Fibroblast of lung (primary cell): ENCODE data around the gene PDZRN4. TPM values are rescaled to one million over a fixed set of nuclear protein-coding genes. Genes with fewer than 3 reads are reported as not detected.

Experiments
- DNase-seq, 2 donors: peaks; one replicate each; pipeline versions ENCODE4 v3.0.0 to v3.0.0-alpha.2; 2010; ENCODE audit warnings: low read depth in 2 of 2
- H2AFZ ChIP-seq: 2 replicates; pipeline ENCODE4 v1.5.1; 2012; ENCODE audit warnings: low read length, control low read depth, inconsistent platforms
- H3K27ac ChIP-seq: 2 replicates; pipeline ENCODE4 v1.5.1; 2011; ENCODE audit warnings: low read length, control low read depth; ENCODE audit not compliant: insufficient read depth
- H3K27me3 ChIP-seq: 2 replicates; pipeline ENCODE4 v1.5.1; 2011; ENCODE audit warnings: mild to moderate bottlenecking, low read length; ENCODE audit not compliant: control insufficient read depth, insufficient read depth
- H3K36me3 ChIP-seq: 2 replicates; pipeline ENCODE4 v1.5.1; 2011; ENCODE audit warnings: low read length; ENCODE audit not compliant: control insufficient read depth, insufficient read depth
- H3K4me1 ChIP-seq: 2 replicates; pipeline ENCODE4 v1.5.1; 2011; ENCODE audit warnings: low read length; ENCODE audit not compliant: control insufficient read depth, insufficient read depth; ENCODE audit errors: extremely low read depth
- H3K4me2 ChIP-seq: 2 replicates; pipeline ENCODE4 v1.5.1; 2011; ENCODE audit warnings: low read length, control low read depth; ENCODE audit not compliant: insufficient read depth; ENCODE audit errors: extremely low read depth
- H3K4me3 ChIP-seq, 4 experiments: fragments of 200-600 bp in 1 of 4; sonication (generic) in 1 of 4; replicated peaks in 1 of 4; 2 replicates each; pipeline ENCODE4 v1.5.1; 2011 to 2016; ENCODE audit warnings: low read length in 4 of 4, low read depth in 3 of 4, mild to moderate bottlenecking in 3 of 4, control low read depth in 2 of 4, inconsistent platforms in 1 of 4, mixed read lengths in 1 of 4; ENCODE audit not compliant: insufficient read depth in 1 of 4; ENCODE audit errors: control extremely low read depth in 1 of 4
- H3K79me2 ChIP-seq: 2 replicates; pipeline ENCODE4 v1.5.1; 2012; ENCODE audit warnings: mild to moderate bottlenecking, low read length, inconsistent platforms; ENCODE audit not compliant: control insufficient read depth, insufficient read depth
- H3K9ac ChIP-seq: 2 replicates; pipeline ENCODE4 v1.5.1; 2011; ENCODE audit warnings: mild to moderate bottlenecking, low read length, control low read depth; ENCODE audit not compliant: insufficient read depth
- H3K9me3 ChIP-seq: 2 replicates; pipeline ENCODE4 v1.5.1; 2012; ENCODE audit warnings: low read depth, low read length; ENCODE audit not compliant: control insufficient read depth, insufficient read depth
- H4K20me1 ChIP-seq: 2 replicates; pipeline ENCODE4 v1.5.1; 2011; ENCODE audit warnings: low read length; ENCODE audit not compliant: control insufficient read depth, insufficient read depth; ENCODE audit errors: extremely low read depth
- EZH2 ChIP-seq: IDR thresholded peaks from 2 replicates; pipeline ENCODE4 v1.5.1; 2012; ENCODE audit warnings: low read length, control low read depth, mild to moderate bottlenecking; ENCODE audit errors: missing control alignments
- polyA plus RNA-seq, 2 donors: library from polyadenylated mRNA; depleted of rRNA in 1 of 2; stranded (reverse) in 1 of 2; unstranded in 1 of 2; fragments of >200 nt; gene quantifications; 2 replicates each; pipeline ENCODE4 v1.2.1, GENCODE V29; 2011 to 2012; ENCODE audit warnings: missing spikeins in 1 of 2
- total RNA-seq: library from RNA; depleted of rRNA; stranded (reverse); fragments of >200 nt; gene quantifications from 2 replicates; pipeline ENCODE4 v1.2.1, GENCODE V29; 2014
- TF ChIP-seq, protein P1 (sequence below), 2 donors: IDR thresholded peaks in 1 of 2; conservative IDR thresholded peaks in 1 of 2; 1 replicate in 1 of 2; 2 replicates in 1 of 2; pipeline ENCODE4 v1.5.1; 2011 to 2012; ENCODE audit warnings: low read length in 2 of 2, control low read depth in 1 of 2, inconsistent platforms in 1 of 2, low read depth in 1 of 2, mild to moderate bottlenecking in 1 of 2

PDZRN4 gene
- total and polyA plus RNA-seq, 2 donors (not counting 1 experiment from before 2014, with no cell fraction given): not detected

DNA sequence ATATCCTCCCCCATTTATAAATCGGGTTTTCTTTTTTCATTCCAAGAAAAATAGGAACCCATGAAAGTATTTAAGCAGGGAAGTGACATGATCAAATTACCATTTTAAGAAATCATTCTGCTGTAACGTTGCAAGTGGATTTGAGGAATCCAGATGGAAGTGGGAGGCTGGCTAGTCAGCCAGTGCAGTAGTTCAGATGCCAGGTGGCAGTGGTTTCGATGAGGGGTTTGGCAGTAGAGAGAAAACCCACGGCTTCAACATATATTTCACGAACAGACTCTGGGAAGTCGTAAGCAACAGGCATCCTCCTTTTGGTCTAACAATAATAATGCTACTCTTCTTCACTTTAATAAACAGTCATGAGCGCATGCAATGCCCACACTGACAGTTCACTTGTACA, 25.0 kb downstream of the PDZRN4 start:
- Histone ChIP-seq H3K9ac (no peak overlapping the region), H3K27ac (no peak overlapping the region), H4K20me1 (no peaks in the 10 kb centered on the region), H3K79me2 (no peaks in the 10 kb centered on the region), H3K36me3 (no peaks in the 10 kb centered on the region), H2AFZ (no peak overlapping the region), H3K27me3 (no peaks in the 10 kb centered on the region), H3K9me3 (no peaks in the 10 kb centered on the region), H3K4me2 (no peak overlapping the region), H3K4me1 (no peaks in the 10 kb centered on the region), H3K4me3 (no peak overlapping the region)
- TF ChIP-seq, protein P1, sequence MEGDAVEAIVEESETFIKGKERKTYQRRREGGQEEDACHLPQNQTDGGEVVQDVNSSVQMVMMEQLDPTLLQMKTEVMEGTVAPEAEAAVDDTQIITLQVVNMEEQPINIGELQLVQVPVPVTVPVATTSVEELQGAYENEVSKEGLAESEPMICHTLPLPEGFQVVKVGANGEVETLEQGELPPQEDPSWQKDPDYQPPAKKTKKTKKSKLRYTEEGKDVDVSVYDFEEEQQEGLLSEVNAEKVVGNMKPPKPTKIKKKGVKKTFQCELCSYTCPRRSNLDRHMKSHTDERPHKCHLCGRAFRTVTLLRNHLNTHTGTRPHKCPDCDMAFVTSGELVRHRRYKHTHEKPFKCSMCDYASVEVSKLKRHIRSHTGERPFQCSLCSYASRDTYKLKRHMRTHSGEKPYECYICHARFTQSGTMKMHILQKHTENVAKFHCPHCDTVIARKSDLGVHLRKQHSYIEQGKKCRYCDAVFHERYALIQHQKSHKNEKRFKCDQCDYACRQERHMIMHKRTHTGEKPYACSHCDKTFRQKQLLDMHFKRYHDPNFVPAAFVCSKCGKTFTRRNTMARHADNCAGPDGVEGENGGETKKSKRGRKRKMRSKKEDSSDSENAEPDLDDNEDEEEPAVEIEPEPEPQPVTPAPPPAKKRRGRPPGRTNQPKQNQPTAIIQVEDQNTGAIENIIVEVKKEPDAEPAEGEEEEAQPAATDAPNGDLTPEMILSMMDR (conservative IDR thresholded peaks at IDR 0.05 in 1 of 2, IDR thresholded peaks at IDR 0.05 in 1 of 2; ENCODE audit: low read depth in 1 of 2, low read length in 2 of 2): no peak
- no peak for TF ChIP-seq EZH2
- no peak for DNase-seq

- Histone ChIP-seq H2AFZ (no peak overlapping the region), H3K9ac (no peak overlapping the region), H3K27me3 (no peaks in the 10 kb centered on the region), H3K79me2 (no peaks in the 10 kb centered on the region), H3K4me1 (no peaks in the 10 kb centered on the region), H4K20me1 (no peaks in the 10 kb centered on the region), H3K27ac (no peak overlapping the region), H3K9me3 (no peaks in the 10 kb centered on the region), H3K36me3 (no peaks in the 10 kb centered on the region), H3K4me2 (no peak overlapping the region), H3K4me3 (no peak overlapping the region)
- no peak for DNase-seq
- TF ChIP-seq, protein P1 (conservative IDR thresholded peaks at IDR 0.05 in 1 of 2, IDR thresholded peaks at IDR 0.05 in 1 of 2; ENCODE audit: low read depth in 1 of 2, low read length in 2 of 2): no peak
- TF ChIP-seq EZH2: no peak
Observed at GRCh38 chr12:41213648-41214047, 25.5 kb downstream of the PDZRN4 start.

GRCh38 chr12:41217727-41218126, 29.6 kb downstream of the PDZRN4 start:
- H3K79me2 ChIP-seq: no peaks in the 10 kb centered on the region
- no peaks in the 10 kb centered on the region for H3K9me3 ChIP-seq
- no peak overlapping the region for H3K9ac ChIP-seq
- no peak overlapping the region for H3K4me2 ChIP-seq
- H2AFZ ChIP-seq: no peak overlapping the region
- H3K4me3 ChIP-seq: no peak overlapping the region
- TF ChIP-seq, protein P1 (conservative IDR thresholded peaks at IDR 0.05 in 1 of 2, IDR thresholded peaks at IDR 0.05 in 1 of 2; ENCODE audit: low read depth in 1 of 2, low read length in 2 of 2): no peak
- no peak for TF ChIP-seq EZH2
- no peaks in the 10 kb centered on the region for H3K4me1 ChIP-seq
- no peak for DNase-seq
- no peaks in the 10 kb centered on the region for H3K27me3 ChIP-seq
- H3K36me3 ChIP-seq: no peaks in the 10 kb centered on the region
- no peaks in the 10 kb centered on the region for H4K20me1 ChIP-seq
- H3K27ac ChIP-seq: no peak overlapping the region
